Limb (tissue), 2 donors: Measurements from ENCODE around the gene GRAMD1A.
"Not testable (repeated sequence)": the region's sequence is repeated elsewhere in the genome, so short reads cannot be mapped to it uniquely, and the experiment has no call there.

Experiments
- DNase-seq, 2 donors: peaks; one replicate each; pipeline ENCODE4 v3.0.0-alpha.2; 2016; ENCODE audit errors: extremely low spot score in 2 of 2

GRAMD1A gene

GRCh38 chr19:35002037-35002535 is 2.0 kb downstream of the GRAMD1A start:
- no peak for DNase-seq

DNA sequence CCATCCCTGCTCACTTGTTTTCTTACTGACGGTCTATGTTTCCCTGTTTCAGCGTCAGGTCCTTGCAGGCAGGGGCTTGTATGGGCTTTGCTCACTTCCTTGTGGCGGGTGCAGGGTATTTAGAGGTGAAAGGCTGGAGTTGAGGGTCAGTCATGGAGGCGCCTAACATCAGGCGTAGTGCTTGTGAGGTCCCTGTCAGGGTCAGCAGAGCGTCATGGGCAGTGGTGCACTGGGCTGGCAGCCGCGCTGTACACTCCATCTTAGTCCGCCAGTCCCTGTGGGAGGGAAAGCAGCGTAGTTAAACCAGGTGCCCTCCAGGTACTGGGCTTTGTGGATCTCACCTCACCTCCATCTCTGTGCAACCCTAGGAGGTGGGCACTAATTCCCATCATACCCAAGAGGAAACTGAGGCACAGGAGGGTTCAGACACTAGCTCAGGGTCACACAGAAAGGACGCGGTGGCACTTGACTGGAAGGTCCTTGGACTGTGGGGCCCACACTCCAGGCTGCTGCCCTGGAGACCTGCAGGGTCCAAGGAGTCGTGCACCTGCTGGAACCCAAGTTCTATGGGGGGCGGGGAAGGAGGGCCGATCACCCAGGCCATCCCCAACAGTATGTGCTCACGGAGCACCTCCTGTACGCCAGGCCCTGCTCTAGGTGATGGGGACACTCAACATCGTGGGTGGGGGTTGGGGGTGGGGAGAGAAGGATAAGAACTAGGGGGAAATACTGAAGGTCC is 4.6 kb downstream of the GRAMD1A start:
- no peak for DNase-seq

DNA sequence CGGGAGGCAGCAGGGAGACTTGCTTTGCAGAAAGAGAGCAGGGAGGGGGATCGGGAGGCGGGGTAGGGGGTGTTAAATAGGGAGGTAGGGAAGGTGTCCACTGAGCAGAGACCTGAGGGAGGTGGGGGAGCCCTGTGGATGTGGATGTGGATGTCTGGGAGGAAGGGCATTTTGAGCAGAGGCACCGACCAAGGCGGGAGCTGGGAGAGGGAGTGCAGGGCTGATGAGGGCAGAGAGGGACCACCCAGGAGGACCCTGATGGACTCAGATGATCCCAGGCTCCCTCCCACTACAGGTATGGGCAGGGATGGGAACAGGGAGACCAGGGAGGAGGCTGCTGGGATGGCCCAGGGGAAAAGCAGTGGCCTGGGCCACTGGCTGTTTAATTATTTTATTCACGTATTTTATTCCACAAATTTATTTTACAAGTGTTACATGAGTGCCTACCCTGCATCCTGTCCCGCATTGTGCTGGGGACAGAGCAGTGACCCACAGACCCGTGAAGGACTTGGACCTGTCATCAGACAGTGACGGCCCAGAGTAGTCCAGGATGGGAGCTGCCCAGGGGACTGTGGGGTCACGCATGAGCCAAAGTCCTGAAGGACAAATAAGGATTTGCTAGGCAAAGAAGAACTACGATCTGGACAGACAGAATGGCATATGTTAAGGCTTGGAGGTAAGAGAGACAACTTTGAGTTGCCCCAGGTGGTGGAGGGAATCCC is 5.3 kb downstream of the GRAMD1A start:
- no peak for DNase-seq

DNA sequence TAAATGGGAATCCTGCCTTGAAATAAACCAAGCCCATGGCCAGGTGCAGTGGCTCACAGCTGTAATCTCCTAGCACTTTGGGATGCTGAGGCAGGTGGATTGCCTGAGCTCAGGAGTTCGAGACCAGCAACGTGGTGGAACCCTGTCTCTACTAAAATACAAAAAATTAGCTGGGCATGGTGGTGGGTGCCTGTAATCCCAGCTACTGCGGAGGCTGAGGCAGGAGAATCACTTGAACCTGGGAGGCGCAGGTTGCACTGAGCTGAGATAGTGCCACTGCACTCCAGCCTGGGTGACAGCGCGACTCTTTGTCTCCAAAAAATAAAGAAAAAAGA is 5.9 kb downstream of the GRAMD1A start:
- DNase-seq = not testable (repeated sequence)

- no peak for DNase-seq
Measured at GRCh38 chr19:35006342-35006998, 6.3 kb downstream of the GRAMD1A start.

GRCh38 chr19:35006999-35007365 is 6.9 kb downstream of the GRAMD1A start:
- DNase-seq = no peak

GRCh38 chr19:35007427-35007826 is 7.3 kb downstream of the GRAMD1A start:
- DNase-seq = not testable (repeated sequence)

- no peak for DNase-seq
Measured at GRCh38 chr19:35008891-35009341, 8.8 kb downstream of the GRAMD1A start.

DNA sequence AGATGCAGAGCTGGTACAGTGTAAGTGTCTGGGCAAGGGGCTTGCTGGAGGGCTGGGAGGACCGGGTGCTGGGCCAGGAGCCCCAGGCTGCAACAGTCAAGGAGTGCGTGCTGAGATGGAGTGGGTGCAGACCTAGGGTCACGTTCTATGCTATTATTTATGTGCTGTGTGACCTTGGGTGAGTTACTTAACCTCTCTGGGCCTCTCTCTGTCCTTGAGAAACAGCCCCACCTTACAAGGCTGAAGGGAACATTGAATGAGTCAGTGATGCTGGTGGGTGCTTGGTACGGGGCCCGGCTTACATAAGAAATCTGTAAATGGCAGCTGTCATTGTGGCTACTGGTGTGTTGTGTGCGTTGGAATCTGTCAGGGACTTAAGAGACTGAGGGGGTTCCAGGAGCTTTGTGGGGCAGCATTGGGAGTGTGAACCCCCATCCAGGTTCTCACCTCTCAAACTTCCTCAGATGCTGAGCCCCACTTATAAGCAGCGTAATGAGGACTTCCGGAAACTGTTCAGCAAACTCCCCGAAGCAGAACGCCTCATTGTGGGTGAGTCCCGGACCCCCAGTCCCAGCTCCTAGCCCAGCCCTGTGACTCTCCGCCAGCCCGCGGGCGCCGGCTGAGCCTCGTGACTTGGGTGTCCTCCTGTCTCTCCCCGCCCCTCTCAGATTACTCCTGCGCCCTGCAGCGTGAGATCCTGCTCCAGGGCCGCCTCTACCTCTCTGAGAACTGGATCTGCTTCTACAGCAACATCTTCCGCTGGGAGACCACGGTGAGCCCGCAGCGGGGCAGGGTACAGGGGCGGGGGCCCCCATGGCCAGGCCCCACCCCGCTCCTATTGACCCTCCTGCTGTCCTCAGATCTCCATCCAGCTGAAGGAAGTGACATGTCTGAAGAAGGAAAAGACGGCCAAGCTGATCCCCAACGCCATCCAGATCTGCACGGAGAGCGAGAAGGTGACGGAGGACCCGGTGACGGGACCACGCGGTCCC is 9.6 kb downstream of the GRAMD1A start:
- no peak for DNase-seq

- DNase-seq = no peak
Measured at GRCh38 chr19:35011091-35011689, 11.1 kb downstream of the GRAMD1A start.

DNA sequence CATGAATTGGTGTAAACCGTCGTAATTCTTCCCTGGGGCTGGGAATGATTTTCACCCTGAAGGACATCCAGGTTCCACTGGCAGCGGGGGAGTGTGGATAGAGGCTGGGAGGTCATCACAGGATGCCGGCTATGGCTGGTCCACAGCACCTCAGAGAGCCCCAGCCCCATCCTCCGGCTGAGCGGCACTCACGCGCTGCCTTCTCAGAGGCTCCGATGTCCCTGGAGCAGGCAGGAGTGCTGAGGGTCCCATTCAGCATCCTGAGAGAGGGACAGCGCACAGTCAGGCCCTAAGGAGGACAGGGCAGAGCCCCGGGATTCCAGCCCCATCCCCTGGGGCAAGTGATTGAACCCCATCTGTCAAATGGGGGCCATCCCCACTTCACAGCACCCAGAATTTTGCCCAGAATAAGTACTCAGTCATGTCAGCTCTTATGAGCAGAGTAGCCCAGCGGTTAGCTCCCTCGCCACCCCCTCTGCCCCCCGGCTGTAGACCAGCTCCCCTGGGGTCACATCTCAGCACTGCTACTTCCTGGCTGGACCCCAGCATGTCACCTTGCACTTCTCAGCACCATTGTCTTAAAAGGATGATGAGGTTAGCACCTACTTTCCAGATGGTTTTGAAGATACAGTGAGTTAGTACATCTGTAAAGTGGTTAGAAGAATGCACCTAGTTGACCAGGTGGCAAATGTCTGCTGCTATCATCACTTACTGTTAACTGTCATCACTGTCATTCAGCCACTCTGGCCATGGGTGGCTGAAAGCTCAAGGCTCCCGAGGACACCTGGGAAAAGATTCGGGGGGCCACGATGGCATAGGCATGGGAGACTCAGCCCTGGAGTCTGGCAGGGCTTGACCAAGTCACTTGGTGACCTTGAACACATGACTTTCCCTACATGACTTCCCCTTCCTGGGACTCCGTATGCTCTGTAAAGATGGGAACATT is 11.9 kb downstream of the GRAMD1A start:
- no peak for DNase-seq

- DNase-seq = peak; percentile 52 to 83
Measured at GRCh38 chr19:35013041-35013819, 13.1 kb downstream of the GRAMD1A start.

DNA sequence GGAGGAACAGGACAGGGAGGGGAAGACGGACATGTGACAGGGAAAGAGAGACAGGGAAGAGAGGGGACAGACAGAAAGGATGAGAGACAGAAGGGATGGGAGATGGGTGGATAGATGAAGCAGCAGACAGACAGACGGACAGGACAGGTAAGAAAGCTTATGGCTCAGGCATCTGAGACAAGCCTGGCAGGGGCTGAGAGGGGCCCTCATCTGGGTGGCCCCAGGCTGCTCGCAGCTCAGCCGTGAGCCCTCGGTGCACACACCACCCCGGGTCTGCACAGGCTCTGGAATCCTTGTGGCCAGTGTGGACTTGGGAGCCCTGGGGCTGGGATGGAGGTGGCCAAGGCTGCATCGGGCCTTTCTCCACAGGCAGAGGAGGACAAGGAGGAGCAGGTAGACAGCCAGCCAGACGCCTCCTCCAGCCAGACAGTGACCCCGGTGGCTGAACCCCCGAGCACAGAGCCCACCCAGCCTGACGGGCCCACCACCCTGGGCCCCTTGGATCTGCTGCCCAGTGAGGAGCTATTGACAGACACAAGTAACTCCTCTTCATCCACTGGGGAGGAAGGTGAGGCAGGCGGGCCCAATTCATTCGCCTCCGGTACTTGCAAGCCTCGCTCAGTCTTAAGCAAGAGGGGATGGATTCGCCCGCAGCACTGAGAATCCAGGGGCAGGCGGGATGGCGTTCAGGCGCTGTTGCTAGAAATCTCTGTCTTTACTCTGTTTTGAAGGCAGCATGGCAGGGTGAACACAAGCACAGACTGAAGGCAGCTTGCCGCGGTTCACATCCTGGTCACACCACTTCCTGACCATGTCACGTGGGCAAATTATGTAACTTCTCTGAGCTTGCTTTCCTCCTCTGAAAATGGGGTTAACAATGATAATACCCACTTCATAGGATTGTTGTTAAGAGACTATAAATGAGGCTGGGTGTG is 14.0 kb downstream of the GRAMD1A start:
- DNase-seq = no peak

GRCh38 chr19:35014774-35015173 is 14.7 kb downstream of the GRAMD1A start:
- not testable (repeated sequence) for DNase-seq

- DNase-seq = no peak
Measured at GRCh38 chr19:35015270-35015953, 15.3 kb downstream of the GRAMD1A start.

DNA sequence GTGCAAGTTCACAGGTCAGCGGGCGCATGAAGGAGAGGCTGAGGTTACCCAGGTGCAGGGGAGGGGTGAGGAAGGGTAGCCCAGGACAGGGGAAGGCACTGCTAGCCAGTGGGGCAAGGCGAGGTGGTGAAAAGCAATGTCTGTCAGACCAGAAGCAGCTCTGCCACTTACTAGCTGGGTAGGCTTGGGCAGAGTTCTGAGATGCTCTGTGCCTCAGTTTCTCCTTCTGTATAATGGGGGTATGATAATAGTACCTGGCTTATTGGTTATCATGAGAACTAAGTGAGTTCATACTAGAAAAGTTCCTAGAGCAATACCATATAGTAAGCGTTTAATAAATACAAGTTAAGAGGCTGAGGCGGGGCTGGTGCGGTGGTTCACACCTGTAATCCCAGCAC is 15.8 kb downstream of the GRAMD1A start:
- DNase-seq = no peak

GRCh38 chr19:35017507-35017906 is 17.4 kb downstream of the GRAMD1A start:
- no peak for DNase-seq
